Osteocyte (in vitro differentiated cells): ENCODE measurements around the gene TNK2. TPM values are rescaled to one million over a fixed set of nuclear protein-coding genes. Genes with fewer than 3 reads are reported as not detected.
"Not testable (repeated sequence)": the region's sequence is repeated elsewhere in the genome, so short reads cannot be mapped to it uniquely, and the experiment has no call there.

ENCODE experiments used
- DNase-seq: peaks from one replicate; pipeline ENCODE4 v3.0.0; 2021; ENCODE audit warnings: mixed read lengths; ENCODE audit not compliant: unreplicated experiment; ENCODE audit errors: extremely low spot score
- H3K27ac Mint-ChIP-seq: one replicate; pipeline ENCODE4 v1.8.0; 2021; ENCODE audit warnings: mild to moderate bottlenecking, mixed read lengths; ENCODE audit not compliant: unreplicated experiment
- H3K27me3 Mint-ChIP-seq: one replicate; pipeline ENCODE4 v1.8.0; 2021; ENCODE audit warnings: mixed read lengths; ENCODE audit not compliant: unreplicated experiment
- H3K36me3 Mint-ChIP-seq: one replicate; pipeline ENCODE4 v1.8.0; 2021; ENCODE audit warnings: mixed read lengths; ENCODE audit not compliant: unreplicated experiment
- H3K4me1 Mint-ChIP-seq: one replicate; pipeline ENCODE4 v1.8.0; 2021; ENCODE audit warnings: mixed read lengths; ENCODE audit not compliant: unreplicated experiment
- H3K4me3 Mint-ChIP-seq: one replicate; pipeline ENCODE4 v1.8.0; 2021; ENCODE audit warnings: mild to moderate bottlenecking, moderate library complexity, mixed read lengths; ENCODE audit not compliant: unreplicated experiment
- H3K9me3 Mint-ChIP-seq: one replicate; pipeline ENCODE4 v1.8.0; 2021; ENCODE audit warnings: mixed read lengths; ENCODE audit not compliant: unreplicated experiment
- long read RNA-seq: library from polyadenylated mRNA; unstranded; transcript quantifications from one replicate; pipeline ENCODE4 v2.0.0, GENCODE V29; 2021
- total RNA-seq: library from RNA; stranded (reverse); gene quantifications from 2 replicates; pipeline ENCODE4 v1.2.1, GENCODE V29; 2021
- TF ChIP-seq, protein P1 (sequence below): fragments of 200-600 bp; sonication (generic); IDR thresholded peaks from 2 replicates; pipeline ENCODE4 v1.5.0; 2021; ENCODE audit warnings: antibody characterized with exemption, mild to moderate bottlenecking, moderate library complexity

TNK2 gene
- 42.9 and 54.2 TPM in 2 replicates for total RNA-seq
- long read RNA-seq, partial matches to known transcripts: 2 of 2 reads
- long read RNA-seq, other reads (novel, unspliced or antisense): 0 of 2 reads

DNA sequence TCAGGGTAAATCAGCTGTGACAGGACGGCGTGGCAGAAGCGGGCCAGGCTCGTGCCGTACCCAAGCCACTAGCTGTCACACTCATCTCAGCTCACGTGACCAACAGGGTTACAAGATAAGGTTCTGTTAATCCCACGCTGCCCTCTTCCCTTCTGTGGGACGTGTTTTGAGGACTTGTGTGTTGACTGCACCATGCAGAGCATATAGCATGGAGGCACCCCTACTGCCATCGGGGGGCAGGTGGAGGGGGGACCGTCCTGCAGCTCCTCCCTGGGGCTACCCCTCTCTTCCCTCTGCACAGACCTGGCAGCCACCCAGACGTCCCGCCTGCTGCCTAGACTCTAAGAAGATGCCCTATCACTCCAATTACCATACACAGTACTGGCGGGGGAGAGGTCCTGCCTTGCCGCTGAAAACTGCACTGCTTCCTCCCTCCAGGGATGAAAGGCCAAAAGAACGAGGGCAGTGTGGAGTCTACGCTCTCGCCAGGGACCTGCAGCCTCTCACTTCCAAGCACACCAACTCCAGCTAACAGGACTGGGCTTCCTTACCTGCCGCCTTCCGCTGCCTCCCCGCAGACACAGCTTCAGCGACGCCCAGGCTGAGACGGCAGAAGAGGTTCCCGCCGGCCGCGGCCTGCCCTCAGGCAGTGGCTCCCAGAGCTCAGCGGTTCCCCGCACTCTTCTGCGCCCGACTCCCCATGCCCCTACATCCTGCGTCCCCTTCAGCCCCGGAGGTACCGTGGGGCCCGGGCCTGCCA, at the start of gene TNK2:
TNK2 (minus strand) TSS at position 618 of the 760 bp plus-strand sequence. CDS start 19,963 bp downstream, outside the sequence.
- no peaks in the 10 kb centered on the region for H3K36me3 Mint-ChIP-seq
- no peaks in the 10 kb centered on the region for H3K9me3 Mint-ChIP-seq
- no peak for DNase-seq
- H3K4me1 Mint-ChIP-seq: peaks cover 40% of the 10 kb centered on the region
- TF ChIP-seq, protein P1, sequence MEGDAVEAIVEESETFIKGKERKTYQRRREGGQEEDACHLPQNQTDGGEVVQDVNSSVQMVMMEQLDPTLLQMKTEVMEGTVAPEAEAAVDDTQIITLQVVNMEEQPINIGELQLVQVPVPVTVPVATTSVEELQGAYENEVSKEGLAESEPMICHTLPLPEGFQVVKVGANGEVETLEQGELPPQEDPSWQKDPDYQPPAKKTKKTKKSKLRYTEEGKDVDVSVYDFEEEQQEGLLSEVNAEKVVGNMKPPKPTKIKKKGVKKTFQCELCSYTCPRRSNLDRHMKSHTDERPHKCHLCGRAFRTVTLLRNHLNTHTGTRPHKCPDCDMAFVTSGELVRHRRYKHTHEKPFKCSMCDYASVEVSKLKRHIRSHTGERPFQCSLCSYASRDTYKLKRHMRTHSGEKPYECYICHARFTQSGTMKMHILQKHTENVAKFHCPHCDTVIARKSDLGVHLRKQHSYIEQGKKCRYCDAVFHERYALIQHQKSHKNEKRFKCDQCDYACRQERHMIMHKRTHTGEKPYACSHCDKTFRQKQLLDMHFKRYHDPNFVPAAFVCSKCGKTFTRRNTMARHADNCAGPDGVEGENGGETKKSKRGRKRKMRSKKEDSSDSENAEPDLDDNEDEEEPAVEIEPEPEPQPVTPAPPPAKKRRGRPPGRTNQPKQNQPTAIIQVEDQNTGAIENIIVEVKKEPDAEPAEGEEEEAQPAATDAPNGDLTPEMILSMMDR: no peak
- H3K27me3 Mint-ChIP-seq: no peaks in the 10 kb centered on the region
- peak within 1 kb of the TSS; percentile 83 for H3K4me3 Mint-ChIP-seq
- H3K27ac Mint-ChIP-seq: peak within 1 kb of the TSS; percentile 47

DNA sequence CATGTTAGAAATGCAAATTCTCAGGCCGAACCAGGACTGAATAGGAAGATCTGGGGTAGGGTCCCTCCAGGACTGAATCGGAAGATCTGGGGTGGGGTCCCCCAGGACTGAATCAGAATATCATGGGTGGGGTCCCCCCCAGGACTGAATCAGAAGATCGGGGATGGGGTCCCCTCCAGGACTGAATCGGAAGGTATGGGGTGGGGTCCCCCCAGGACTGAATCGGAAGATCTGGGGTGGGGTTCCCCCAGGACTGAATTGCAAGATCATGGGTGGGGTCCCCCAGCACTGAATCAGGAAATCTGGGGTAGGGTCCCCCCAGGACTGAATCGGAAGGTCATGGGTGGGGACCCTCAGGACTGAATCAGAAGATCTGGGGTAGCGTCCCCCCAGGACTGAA, 48.2 kb upstream of the TNK2 start:
- TF ChIP-seq, protein P1: no peak
- Mint-ChIP-seq H3K4me3 (no peak overlapping the region), H3K27me3 (no peaks in the 10 kb centered on the region), H3K27ac (no peak overlapping the region), H3K36me3 (peaks cover 9% of the 10 kb centered on the region), H3K4me1 (peaks cover 11% of the 10 kb centered on the region), H3K9me3 (no peaks in the 10 kb centered on the region)
- DNase-seq: peak; percentile 72

DNA sequence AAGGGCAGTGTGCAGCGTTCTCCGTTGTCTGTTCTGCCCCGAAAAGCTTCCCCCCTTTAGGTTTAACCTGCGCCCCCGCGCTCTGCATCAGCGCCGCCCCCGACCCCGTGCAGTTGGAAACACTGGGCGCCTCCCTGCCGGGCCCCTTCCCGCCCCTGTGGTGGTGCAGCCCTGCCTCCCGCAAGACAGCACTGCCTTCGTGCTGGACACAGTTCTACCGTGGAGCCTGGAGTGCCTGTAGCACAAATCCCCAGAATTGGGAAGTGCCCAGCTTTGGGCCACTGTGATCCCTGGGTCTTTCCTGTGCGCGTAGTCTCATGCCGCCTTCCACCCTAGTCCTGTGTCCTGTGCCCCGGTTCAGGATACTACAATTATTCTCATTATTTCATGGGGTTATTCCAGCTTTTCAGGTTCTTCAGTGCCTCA, 47.1 kb upstream of the TNK2 start:
- H3K27me3 Mint-ChIP-seq, H3K27ac Mint-ChIP-seq, H3K36me3 Mint-ChIP-seq: not testable (repeated sequence)

GRCh38 chr3:195954752-195955119, 46.4 kb upstream of the TNK2 start:
- H3K9me3 Mint-ChIP-seq, H3K27me3 Mint-ChIP-seq, H3K36me3 Mint-ChIP-seq: not testable (repeated sequence)
- peak overlapping the region; percentile 44 for H3K27ac Mint-ChIP-seq
- peaks cover 10% of the 10 kb centered on the region for H3K4me1 Mint-ChIP-seq
- peak; percentile 81 for DNase-seq
- H3K4me3 Mint-ChIP-seq: peak overlapping the region; percentile 80

More for the DNA sequence above, 47.1 kb upstream of the TNK2 start:
- peak overlapping the region; percentile 80 for H3K4me3 Mint-ChIP-seq
- H3K9me3 Mint-ChIP-seq: not testable (repeated sequence)
- peaks cover 11% of the 10 kb centered on the region for H3K4me1 Mint-ChIP-seq
- DNase-seq: peak; percentile 85

DNA sequence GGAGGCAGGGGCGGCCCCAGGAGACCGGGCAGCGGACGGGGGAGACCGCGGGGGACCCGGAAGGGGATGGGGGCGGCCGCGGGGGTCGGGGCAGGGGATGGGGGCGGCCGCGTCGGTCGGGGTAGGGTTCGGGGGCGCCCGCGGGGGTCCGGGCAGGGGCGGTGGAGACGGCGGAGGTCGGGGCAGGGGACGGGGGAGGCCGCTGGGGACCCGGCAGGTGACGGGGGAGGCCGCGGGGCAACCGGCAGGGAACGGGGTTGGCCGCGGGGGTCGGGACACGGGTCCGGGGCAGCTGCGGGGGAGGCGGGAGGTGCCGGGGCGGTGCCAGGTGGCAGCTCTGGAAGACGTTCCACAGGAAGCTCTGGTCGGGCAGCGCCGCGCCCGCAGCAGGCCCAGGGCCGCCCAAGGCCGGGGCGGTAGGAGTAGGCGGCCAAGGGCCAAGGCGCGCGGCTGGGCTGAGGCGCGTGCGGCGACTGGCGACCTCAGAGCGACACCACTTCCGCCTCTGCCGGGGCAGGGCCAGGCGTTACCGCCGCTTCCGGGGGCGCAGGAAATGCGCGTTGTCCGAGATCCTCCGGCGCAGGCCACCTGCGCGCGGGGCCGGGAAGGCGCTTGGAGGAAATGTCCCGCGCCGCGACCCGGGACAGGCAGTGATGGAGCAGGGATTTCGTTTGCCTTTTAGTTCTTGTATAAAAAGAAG, 45.9 kb upstream of the TNK2 start:
- DNase-seq: peak; percentile 86
- H3K4me1 Mint-ChIP-seq: peaks cover 10% of the 10 kb centered on the region
- H3K9me3 Mint-ChIP-seq, H3K36me3 Mint-ChIP-seq, H3K27me3 Mint-ChIP-seq: not testable (repeated sequence)
- H3K4me3 Mint-ChIP-seq: peak overlapping the region; percentile 80
- H3K27ac Mint-ChIP-seq: peak overlapping the region; percentile 44

DNA sequence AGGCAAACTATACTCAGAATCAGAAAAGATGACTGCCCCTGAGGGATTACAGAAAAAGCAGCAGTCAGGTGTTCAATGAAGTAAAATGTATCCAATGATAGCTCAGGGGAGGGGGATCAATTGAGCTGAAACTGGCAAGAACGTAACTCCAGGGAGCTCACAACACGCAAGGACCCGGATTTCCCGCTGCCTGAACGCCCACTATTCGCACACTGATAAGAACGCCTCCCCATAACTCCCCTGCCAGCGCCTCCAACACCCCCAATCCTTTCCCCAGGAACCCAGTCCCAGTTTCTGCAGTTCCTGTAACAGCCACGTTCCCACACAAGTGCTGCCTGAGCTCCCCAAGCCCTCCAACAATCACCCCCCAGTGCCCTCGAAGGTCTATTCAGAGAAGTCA, 44.2 kb upstream of the TNK2 start:
- H3K27me3 Mint-ChIP-seq: not testable (repeated sequence)

GRCh38 chr3:195951443-195952177, 43.3 kb upstream of the TNK2 start:
- H3K27me3 Mint-ChIP-seq, H3K36me3 Mint-ChIP-seq, H3K9me3 Mint-ChIP-seq, H3K4me3 Mint-ChIP-seq, H3K27ac Mint-ChIP-seq: not testable (repeated sequence)
- H3K4me1 Mint-ChIP-seq: peaks cover 10% of the 10 kb centered on the region
- peak; percentile 34 for DNase-seq

More for the DNA sequence above, 44.2 kb upstream of the TNK2 start:
- H3K9me3 Mint-ChIP-seq, DNase-seq, H3K36me3 Mint-ChIP-seq, H3K4me3 Mint-ChIP-seq, H3K27ac Mint-ChIP-seq: not testable (repeated sequence)
- peaks cover 10% of the 10 kb centered on the region for H3K4me1 Mint-ChIP-seq

DNA sequence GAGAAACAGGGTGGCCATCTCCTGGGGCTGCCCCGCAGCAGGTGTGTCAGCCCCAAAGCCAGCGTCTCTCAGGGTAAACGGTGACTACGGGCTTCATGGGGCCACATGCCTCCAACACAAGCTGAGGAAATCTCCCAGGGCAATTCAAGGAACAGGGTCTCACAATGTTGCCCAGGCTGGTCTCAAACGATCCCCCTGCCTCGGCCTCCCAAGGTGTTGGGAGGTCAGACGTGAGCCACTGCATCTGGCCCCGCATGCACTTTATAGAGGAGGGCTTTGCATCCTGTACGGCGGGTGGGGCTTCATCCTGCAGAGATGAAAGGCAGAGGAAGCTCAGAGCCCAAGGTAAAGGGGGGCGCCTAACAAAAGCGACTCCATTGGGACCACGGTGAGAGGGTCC, 42.4 kb upstream of the TNK2 start:
- H3K27me3 Mint-ChIP-seq, H3K4me1 Mint-ChIP-seq, H3K27ac Mint-ChIP-seq, H3K4me3 Mint-ChIP-seq, H3K9me3 Mint-ChIP-seq: not testable (repeated sequence)
- H3K36me3 Mint-ChIP-seq: peaks cover 10% of the 10 kb centered on the region
- DNase-seq: peak; percentile 84

DNA sequence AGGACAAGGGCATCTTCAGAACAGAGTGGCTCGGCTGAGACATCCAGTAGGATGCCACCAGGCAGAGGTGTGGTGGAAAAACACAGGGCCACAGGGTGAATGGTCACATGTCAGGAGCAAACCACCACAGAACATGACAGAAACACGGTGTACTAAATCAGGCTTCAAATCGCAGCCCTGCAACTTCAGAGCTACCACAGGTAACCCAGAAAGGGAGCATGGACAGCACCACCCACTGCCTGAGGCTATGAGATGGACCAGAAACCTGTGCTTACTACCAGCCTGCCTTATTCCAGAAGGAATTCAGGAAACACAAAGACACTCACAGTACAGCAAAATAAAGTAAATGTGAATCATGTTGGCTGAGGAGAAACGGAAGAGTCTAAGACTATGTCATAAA, 41.8 kb upstream of the TNK2 start:
- H3K36me3 Mint-ChIP-seq: peaks cover 14% of the 10 kb centered on the region
- H3K27ac Mint-ChIP-seq, H3K4me3 Mint-ChIP-seq, H3K27me3 Mint-ChIP-seq, H3K4me1 Mint-ChIP-seq, H3K9me3 Mint-ChIP-seq: not testable (repeated sequence)
- DNase-seq: peak; percentile 42
